RCC 7860 (cell line): ENCODE results near the gene TGFBI.
"Not testable (repeated sequence)": the region's sequence is repeated elsewhere in the genome, so short reads cannot be mapped to it uniquely, and the experiment has no call there.

Experiments
- DNase-seq: peaks from one replicate; pipeline ENCODE4 v3.0.0-alpha.2; 2015; ENCODE audit warnings: low spot score
- FAIRE-seq: peaks from 2 replicates; lab custom pipeline; 2012; peaks lifted over from hg19 to GRCh38; lab: Jason Lieb, UNC

TGFBI gene

GRCh38 chr5:136043551-136043950 is 14.8 kb downstream of the TGFBI start:
- FAIRE-seq (no peak), DNase-seq (no peak)

- DNase-seq (no peak), FAIRE-seq (no peak)
Measured at GRCh38 chr5:136043968-136044610, 15.3 kb downstream of the TGFBI start.

- not testable (repeated sequence) for FAIRE-seq, DNase-seq
Measured at GRCh38 chr5:136045026-136045425, 16.2 kb downstream of the TGFBI start.

- FAIRE-seq = no peak
- DNase-seq = no peak
Measured at GRCh38 chr5:136046246-136046645, 17.5 kb downstream of the TGFBI start.

GRCh38 chr5:136047858-136048257 is 19.1 kb downstream of the TGFBI start:
- no peak for DNase-seq
- no peak for FAIRE-seq

- no peak for FAIRE-seq
- no peak for DNase-seq
Measured at GRCh38 chr5:136048966-136049365, 20.2 kb downstream of the TGFBI start.

GRCh38 chr5:136051486-136052220 is 22.9 kb downstream of the TGFBI start:
- no peak for FAIRE-seq
- no peak for DNase-seq

- FAIRE-seq = no peak
Measured at GRCh38 chr5:136052692-136053335, 24.0 kb downstream of the TGFBI start.

GRCh38 chr5:136053336-136054141 is 24.8 kb downstream of the TGFBI start:
- DNase-seq (peak; percentile 100), FAIRE-seq (peak; percentile 98)

More at GRCh38 chr5:136052692-136053335, 24.0 kb downstream of the TGFBI start:
- DNase-seq = no peak

- DNase-seq = no peak
- no peak for FAIRE-seq
Measured at GRCh38 chr5:136054142-136055019, 25.6 kb downstream of the TGFBI start.

GRCh38 chr5:136055612-136056309 is 27.0 kb downstream of the TGFBI start:
- DNase-seq = no peak
- no peak for FAIRE-seq

- FAIRE-seq = no peak
Measured at GRCh38 chr5:136056336-136056735, 27.5 kb downstream of the TGFBI start.

GRCh38 chr5:136056771-136057335 is 28.1 kb downstream of the TGFBI start:
- no peak for FAIRE-seq
- no peak for DNase-seq

More at GRCh38 chr5:136056336-136056735, 27.5 kb downstream of the TGFBI start:
- no peak for DNase-seq

GRCh38 chr5:136057401-136058038 is 28.7 kb downstream of the TGFBI start:
- FAIRE-seq (peak; percentile 95), DNase-seq (peak; percentile 92)

GRCh38 chr5:136058039-136058971 is 29.5 kb downstream of the TGFBI start:
- DNase-seq (peak; percentile 100), FAIRE-seq (peak; percentile 99)

GRCh38 chr5:136058972-136059354 is 30.2 kb downstream of the TGFBI start:
- no peak for FAIRE-seq
- DNase-seq = no peak

GRCh38 chr5:136060963-136061362 is 32.2 kb downstream of the TGFBI start:
- no peak for DNase-seq
- FAIRE-seq = no peak
